Tibial nerve (tissue), 4 donors: ENCODE data around the gene B3GALT4. TPM values are rescaled to one million over a fixed set of nuclear protein-coding genes. Genes with fewer than 3 reads are reported as not detected.

ENCODE experiments used
- DNase-seq, 2 donors: peaks; one replicate each; pipeline ENCODE4 v3.0.0-alpha.2; 2019; ENCODE audit warnings: low spot score in 2 of 2
- H3K27ac ChIP-seq, 4 donors: fragments of 200-600 bp; sonication (generic) in 3 of 4; one replicate each; pipeline ENCODE4 v1.5.1; 2017 to 2019; ENCODE audit warnings: mild to moderate bottlenecking in 1 of 4
- H3K27me3 ChIP-seq, 2 donors: fragments of 200-600 bp; sonication (generic) in 1 of 2; one replicate each; pipeline versions ENCODE4 v1.5.1 to v1.6.0; 2017 to 2019
- H3K36me3 ChIP-seq, 3 donors: fragments of 200-600 bp; sonication (generic); one replicate each; pipeline ENCODE4 v1.5.1; 2018 to 2019
- H3K4me1 ChIP-seq, 4 donors: fragments of 200-600 bp; sonication (generic) in 3 of 4; one replicate each; pipeline ENCODE4 v1.5.1; 2017 to 2019
- H3K4me3 ChIP-seq, 4 donors: fragments of 200-600 bp; sonication (generic) in 3 of 4; one replicate each; pipeline ENCODE4 v1.5.1; 2017 to 2019; ENCODE audit warnings: mild to moderate bottlenecking in 1 of 4, moderate library complexity in 1 of 4
- H3K9me3 ChIP-seq, 4 donors: fragments of 200-600 bp; sonication (generic) in 3 of 4; one replicate each; pipeline ENCODE4 v1.5.1; 2017 to 2019
- CTCF ChIP-seq, 5 experiments: fragments of 200-600 bp in 3 of 5; fragments of 450-650 bp in 2 of 5; sonication (generic) in 3 of 5; IDR thresholded peaks; one replicate each; pipeline ENCODE4 v1.5.1; 2016 to 2019; ENCODE audit warnings: antibody characterized with exemption in 5 of 5, mild to moderate bottlenecking in 3 of 5, moderate library complexity in 2 of 5
- EP300 ChIP-seq, 2 donors: sonication (generic); formaldehyde crosslinking; IDR thresholded peaks; one replicate each; pipeline ENCODE4 v1.6.1; 2017; ENCODE audit warnings: antibody characterized with exemption in 2 of 2, mild to moderate bottlenecking in 1 of 2
- POLR2A ChIP-seq, 2 donors: fragments of 450-650 bp; IDR thresholded peaks; one replicate each; pipeline ENCODE4 v1.6.1; 2017; ENCODE audit warnings: antibody characterized with exemption in 2 of 2, mild to moderate bottlenecking in 2 of 2, moderate library complexity in 2 of 2
- WGBS, 2 donors: methylation state at CpG; one replicate each; pipeline ENCODE4 v1.1.5; 2018; 5-methylcytosine and 5-hydroxymethylcytosine counted together
- total RNA-seq, 4 donors: library from RNA; depleted of rRNA; stranded (reverse); fragments of >200 nt; gene quantifications; one replicate each; pipeline ENCODE4 v1.1.0, GENCODE V29; 2016

The B3GALT4 gene
- total RNA-seq, 4 donors from 2014 or later = 7.5 to 30.4 (median 17.7) TPM

- no peaks in the 10 kb centered on the region for H3K9me3 ChIP-seq
- WGBS, 2 donors = 83 to 85% methylated on average over 4 of the region's 4 CpGs
- no peak for DNase-seq
These were observed 29.4 kb downstream of the B3GALT4 start for GRCh38 chr6:33306356-33306755.

DNA sequence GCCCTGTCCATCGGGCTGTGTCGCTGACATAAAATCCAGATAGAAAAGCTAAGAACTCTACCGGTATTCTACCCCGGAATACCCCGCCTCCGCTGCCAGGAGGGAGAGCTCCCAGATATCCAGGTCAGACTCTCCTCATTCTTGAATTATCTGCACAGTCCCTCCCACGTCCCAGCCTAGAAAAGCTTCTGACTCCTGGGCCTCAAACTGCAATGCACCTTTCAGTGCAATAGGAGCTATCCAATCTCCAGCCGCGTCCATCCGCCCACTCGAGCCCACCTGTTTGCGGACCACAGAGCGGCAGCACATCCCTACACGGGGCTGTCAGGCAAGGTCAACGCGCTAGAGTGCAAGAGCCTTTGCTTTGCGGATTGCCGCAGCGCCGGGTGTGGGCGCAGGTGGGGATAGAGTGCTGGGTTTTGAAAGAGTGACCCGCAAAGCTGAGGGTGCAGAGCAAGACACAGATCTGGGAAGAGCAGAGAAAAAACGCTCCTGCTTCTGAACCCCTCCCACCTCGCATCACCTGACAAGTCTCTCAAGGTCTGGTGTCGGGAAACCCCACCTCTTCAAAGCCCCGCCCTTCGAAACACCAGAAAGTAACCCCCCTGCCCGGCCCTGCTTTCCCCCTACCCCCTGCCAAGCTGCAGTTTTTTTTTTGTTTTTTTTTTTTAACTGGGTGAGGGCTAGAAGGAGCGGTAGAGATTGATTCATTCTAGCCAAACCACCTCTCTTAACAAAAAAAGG lies 35.6 kb downstream of the B3GALT4 start:
- no peaks in the 10 kb centered on the region for H3K27me3 ChIP-seq
- DNase-seq = peak; percentile 61 to 67
- peaks cover 0 to 29% (median 0%) of the 10 kb centered on the region in 3 donors for H3K36me3 ChIP-seq
- H3K4me1 ChIP-seq = peaks cover 0 to 54% (median 29%) of the 10 kb centered on the region in 4 donors
- TF ChIP-seq POLR2A (IDR thresholded peaks at IDR 0.05) (no peak), EP300 (IDR thresholded peaks at IDR 0.05) (no peak), CTCF (IDR thresholded peaks at IDR 0.05) (no peak)
- peak overlapping the region; percentile 85 to 98 (median 95) for H3K27ac ChIP-seq
- WGBS, 2 donors = 6 to 10% methylated on average over 28 to 29 of the region's 29 CpGs
- H3K9me3 ChIP-seq = no peaks in the 10 kb centered on the region
- peak overlapping the region; percentile 68 to 88 (median 78) for H3K4me3 ChIP-seq

More at GRCh38 chr6:33306356-33306755, 29.4 kb downstream of the B3GALT4 start:
- no peak for TF ChIP-seq POLR2A (IDR thresholded peaks at IDR 0.05)
- TF ChIP-seq EP300 (IDR thresholded peaks at IDR 0.05) = no peak
- no peak for TF ChIP-seq CTCF (IDR thresholded peaks at IDR 0.05)
- no peaks in the 10 kb centered on the region for H3K27me3 ChIP-seq
- H3K36me3 ChIP-seq = peaks cover 0 to 69% (median 13%) of the 10 kb centered on the region in 3 donors
- no peak overlapping the region for H3K27ac ChIP-seq
- H3K4me3 ChIP-seq = no peak overlapping the region
- H3K4me1 ChIP-seq = peaks cover 0 to 21% (median 5%) of the 10 kb centered on the region in 4 donors

- WGBS, 2 donors = 0% methylated on average over 32 to 33 of the region's 33 CpGs
These were observed 36.3 kb downstream of the B3GALT4 start for GRCh38 chr6:33313105-33313708.

GRCh38 chr6:33313709-33314514 lies 37.0 kb downstream of the B3GALT4 start, which contains the start of gene TAPBP:
TSS of gene TAPBP (minus strand) at chr6:33314078. CDS start at chr6:33314041, 37 bp downstream.
- 0 to 1% methylated on average over 36 to 46 of the region's 47 CpGs for WGBS, 2 donors
- H3K4me1 ChIP-seq = peaks cover 0 to 62% (median 33%) of the 10 kb centered on the region in 4 donors

More at GRCh38 chr6:33313105-33313708, 36.3 kb downstream of the B3GALT4 start:
- Histone ChIP-seq H3K27me3 (no peaks in the 10 kb centered on the region), H3K36me3 (peaks cover 0 to 27% (median 0%) of the 10 kb centered on the region in 3 donors), H3K9me3 (no peaks in the 10 kb centered on the region), H3K4me3 (peak overlapping the region; percentile 68 to 88 (median 78)), H3K4me1 (peaks cover 0 to 55% (median 29%) of the 10 kb centered on the region in 4 donors), H3K27ac (peak overlapping the region; percentile 85 to 98 (median 95))
- DNase-seq = peak; percentile 34 to 44
- TF ChIP-seq POLR2A (IDR thresholded peaks at IDR 0.05) = no peak
- TF ChIP-seq CTCF (IDR thresholded peaks at IDR 0.05) = no peak
- no peak for TF ChIP-seq EP300 (IDR thresholded peaks at IDR 0.05)

More at GRCh38 chr6:33313709-33314514, 37.0 kb downstream of the B3GALT4 start, which contains the start of gene TAPBP:
- peak; percentile 36 to 40 for DNase-seq
- Histone ChIP-seq H3K36me3 (peaks cover 0 to 29% (median 4%) of the 10 kb centered on the region in 3 donors), H3K27ac (peak within 1 kb of the TSS; percentile 85 to 98 (median 95)), H3K27me3 (no peaks in the 10 kb centered on the region), H3K4me3 (peak within 1 kb of the TSS; percentile 68 to 88 (median 78)), H3K9me3 (no peaks in the 10 kb centered on the region)
- TF ChIP-seq CTCF (IDR thresholded peaks at IDR 0.05) (no peak), EP300 (IDR thresholded peaks at IDR 0.05) (peak in 1 of 2 donors; percentile 75), POLR2A (IDR thresholded peaks at IDR 0.05) (peak; percentile 28 to 49)
